ENCODE measurements around the gene ARID3A. TPM values are rescaled to one million over a fixed set of nuclear protein-coding genes. Genes with fewer than 3 reads are reported as not detected.

ARID3A gene
- total RNA-seq, 2 donors from 2014 or later: 121 to 124 TPM

DNA sequence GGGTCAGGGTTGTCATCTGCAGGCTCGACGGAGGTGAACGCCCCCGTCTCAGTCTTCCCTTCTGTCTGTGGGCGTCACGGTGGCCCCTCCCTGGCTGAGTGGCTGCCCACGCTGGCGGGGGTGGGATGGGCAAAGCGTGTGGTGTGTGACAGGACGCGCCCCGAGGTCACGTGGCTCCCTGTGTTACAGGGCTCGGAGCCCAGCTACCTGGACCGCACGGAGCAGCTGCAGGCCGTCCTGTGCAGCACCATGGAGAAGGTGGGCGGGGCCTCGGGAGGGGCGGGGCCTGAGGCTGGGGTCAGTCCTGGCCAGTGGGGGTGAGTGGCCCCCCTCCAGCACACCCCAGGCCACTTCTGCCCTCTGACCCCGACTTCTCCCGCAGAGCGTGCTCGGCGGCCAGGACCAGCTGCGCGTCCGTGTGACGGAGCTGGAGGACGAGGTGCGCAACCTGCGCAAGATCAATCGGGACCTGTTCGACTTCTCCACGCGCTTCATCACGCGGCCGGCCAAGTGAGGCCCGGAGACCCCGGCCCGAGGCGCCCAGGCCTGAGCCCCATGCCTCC, 68.1 kb downstream of the ARID3A start:
- whole genome bisulfite sequencing, 2 experiments (ENCODE audit: insufficient coverage in 1 of 2, insufficient read length in 1 of 2): 94 to 98% methylated on average over 29 to 43 of the region's 43 CpGs
- H3K36me3 Mint-ChIP-seq (ENCODE audit: low read depth): peaks cover 12% of the 10 kb centered on the region
- H3K9ac ChIP-seq (ENCODE audit: extremely low read depth, low read length, poor library complexity, severe bottlenecking): no peak overlapping the region
- no peaks in the 10 kb centered on the region for H3K9me3 Mint-ChIP-seq
- TF ChIP-seq, protein P1, sequence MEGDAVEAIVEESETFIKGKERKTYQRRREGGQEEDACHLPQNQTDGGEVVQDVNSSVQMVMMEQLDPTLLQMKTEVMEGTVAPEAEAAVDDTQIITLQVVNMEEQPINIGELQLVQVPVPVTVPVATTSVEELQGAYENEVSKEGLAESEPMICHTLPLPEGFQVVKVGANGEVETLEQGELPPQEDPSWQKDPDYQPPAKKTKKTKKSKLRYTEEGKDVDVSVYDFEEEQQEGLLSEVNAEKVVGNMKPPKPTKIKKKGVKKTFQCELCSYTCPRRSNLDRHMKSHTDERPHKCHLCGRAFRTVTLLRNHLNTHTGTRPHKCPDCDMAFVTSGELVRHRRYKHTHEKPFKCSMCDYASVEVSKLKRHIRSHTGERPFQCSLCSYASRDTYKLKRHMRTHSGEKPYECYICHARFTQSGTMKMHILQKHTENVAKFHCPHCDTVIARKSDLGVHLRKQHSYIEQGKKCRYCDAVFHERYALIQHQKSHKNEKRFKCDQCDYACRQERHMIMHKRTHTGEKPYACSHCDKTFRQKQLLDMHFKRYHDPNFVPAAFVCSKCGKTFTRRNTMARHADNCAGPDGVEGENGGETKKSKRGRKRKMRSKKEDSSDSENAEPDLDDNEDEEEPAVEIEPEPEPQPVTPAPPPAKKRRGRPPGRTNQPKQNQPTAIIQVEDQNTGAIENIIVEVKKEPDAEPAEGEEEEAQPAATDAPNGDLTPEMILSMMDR (conservative IDR thresholded peaks at IDR 0.05): no peak
- H3K4me1 Mint-ChIP-seq: peaks cover 4% of the 10 kb centered on the region
- no peak overlapping the region for H3K27ac ChIP-seq (ENCODE audit: low read depth, low read length)
- H3K9me3 ChIP-seq (ENCODE audit: control insufficient read depth, low read length): no peaks in the 10 kb centered on the region
- peaks cover 28% of the 10 kb centered on the region for H3K27me3 Mint-ChIP-seq (ENCODE audit: insufficient read depth)
- no peak overlapping the region for H3K4me3 ChIP-seq (ENCODE audit: low read length)
- H3K27me3 ChIP-seq (ENCODE audit: control insufficient read depth, insufficient read depth, low read length, poor library complexity, severe bottlenecking): peaks cover 27% of the 10 kb centered on the region
- H3K27ac Mint-ChIP-seq: no peak overlapping the region
- H3K36me3 ChIP-seq (ENCODE audit: control insufficient read depth, insufficient read depth, low read length): peaks cover 22% of the 10 kb centered on the region
- DNase-seq: peak; percentile 71
- no peaks in the 10 kb centered on the region for H3K4me1 ChIP-seq (ENCODE audit: control insufficient read depth, insufficient read depth, low read length)
- no peak overlapping the region for H3K4me3 Mint-ChIP-seq

DNA sequence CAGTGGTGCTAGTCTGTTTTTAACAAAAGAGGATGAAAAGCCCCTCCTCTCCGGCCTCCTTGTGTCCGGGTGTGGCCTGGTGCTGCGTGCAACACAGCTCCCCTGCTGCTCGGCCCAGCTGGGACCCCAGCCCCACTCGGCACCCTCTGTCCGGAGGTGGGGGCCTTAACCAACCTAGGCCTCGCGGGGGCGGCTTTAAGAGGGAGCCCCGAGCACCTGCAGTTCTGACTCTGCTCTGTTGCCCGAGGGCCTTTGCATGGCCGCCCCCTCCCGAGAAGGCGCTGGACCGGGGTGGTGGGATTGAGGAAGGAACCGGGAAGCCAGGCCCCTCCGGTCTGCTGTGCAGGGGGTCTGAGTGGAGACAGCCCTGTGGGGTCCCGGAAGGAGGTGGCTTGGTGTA, 68.7 kb downstream of the ARID3A start:
- H3K4me1 ChIP-seq (ENCODE audit: control insufficient read depth, insufficient read depth, low read length): no peaks in the 10 kb centered on the region
- H3K9me3 Mint-ChIP-seq: no peaks in the 10 kb centered on the region
- TF ChIP-seq, protein P1 (conservative IDR thresholded peaks at IDR 0.05): no peak
- peaks cover 34% of the 10 kb centered on the region for H3K27me3 Mint-ChIP-seq (ENCODE audit: insufficient read depth)
- H3K4me1 Mint-ChIP-seq: peaks cover 4% of the 10 kb centered on the region
- H3K36me3 ChIP-seq (ENCODE audit: control insufficient read depth, insufficient read depth, low read length): peaks cover 22% of the 10 kb centered on the region
- H3K36me3 Mint-ChIP-seq (ENCODE audit: low read depth): peaks cover 12% of the 10 kb centered on the region
- H3K9me3 ChIP-seq (ENCODE audit: control insufficient read depth, low read length): no peaks in the 10 kb centered on the region
- H3K4me3 ChIP-seq (ENCODE audit: low read length): no peak overlapping the region
- H3K27ac Mint-ChIP-seq: no peak overlapping the region
- H3K4me3 Mint-ChIP-seq: no peak overlapping the region
- DNase-seq: no peak
- H3K27ac ChIP-seq (ENCODE audit: low read depth, low read length): no peak overlapping the region
- H3K9ac ChIP-seq (ENCODE audit: extremely low read depth, low read length, poor library complexity, severe bottlenecking): no peak overlapping the region
- peaks cover 33% of the 10 kb centered on the region for H3K27me3 ChIP-seq (ENCODE audit: control insufficient read depth, insufficient read depth, low read length, poor library complexity, severe bottlenecking)
- WGBS, 2 experiments (ENCODE audit: insufficient coverage in 1 of 2, insufficient read length in 1 of 2): 96 to 97% methylated on average over 12 to 18 of the region's 18 CpGs

DNA sequence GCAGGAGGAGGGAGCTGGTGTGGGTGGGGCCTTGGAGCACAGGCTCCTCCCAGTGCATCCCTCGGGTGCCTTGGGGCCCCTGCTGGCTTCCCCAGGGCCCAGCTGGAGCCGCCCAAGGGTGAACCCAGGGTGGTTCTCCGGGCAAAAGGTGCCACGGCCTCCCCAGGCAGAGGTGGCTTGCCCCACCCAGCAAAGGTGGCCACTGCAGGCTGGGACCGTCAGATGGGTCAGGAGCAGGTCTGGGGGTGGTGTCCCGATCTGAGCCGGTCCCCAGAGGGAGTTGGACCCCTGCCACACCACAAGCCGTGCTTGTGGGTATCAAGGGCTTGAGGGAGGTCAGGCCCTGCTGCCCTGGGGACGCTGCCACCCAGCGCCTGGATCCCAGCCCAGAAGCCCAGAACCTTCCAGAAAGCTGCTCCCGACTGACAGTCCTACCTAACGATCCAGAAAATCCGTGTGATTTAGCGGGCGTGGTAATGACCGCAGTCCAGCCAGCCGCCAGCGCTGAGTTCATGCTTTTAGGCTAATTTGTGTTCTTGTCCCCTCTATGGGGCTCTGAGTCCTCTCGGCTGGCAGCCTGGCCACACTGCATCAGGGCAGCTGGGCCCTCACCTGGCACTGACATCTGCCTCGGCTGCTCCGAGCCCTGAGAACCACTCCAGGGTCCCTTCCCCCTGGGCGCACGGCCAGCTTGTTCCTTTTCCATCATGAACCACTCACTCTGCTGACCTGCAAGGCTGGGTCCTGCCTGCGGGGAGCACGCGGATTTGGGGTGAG, 69.4 kb downstream of the ARID3A start:
- H3K36me3 ChIP-seq (ENCODE audit: control insufficient read depth, insufficient read depth, low read length): peaks cover 20% of the 10 kb centered on the region
- H3K27me3 Mint-ChIP-seq (ENCODE audit: insufficient read depth): peaks cover 38% of the 10 kb centered on the region
- H3K9me3 ChIP-seq (ENCODE audit: control insufficient read depth, low read length): no peaks in the 10 kb centered on the region
- peaks cover 4% of the 10 kb centered on the region for H3K4me1 Mint-ChIP-seq
- H3K9me3 Mint-ChIP-seq: no peaks in the 10 kb centered on the region
- no peak for DNase-seq
- H3K27me3 ChIP-seq (ENCODE audit: control insufficient read depth, insufficient read depth, low read length, poor library complexity, severe bottlenecking): peaks cover 36% of the 10 kb centered on the region
- H3K4me1 ChIP-seq (ENCODE audit: control insufficient read depth, insufficient read depth, low read length): no peaks in the 10 kb centered on the region
- TF ChIP-seq, protein P1 (conservative IDR thresholded peaks at IDR 0.05): no peak
- no peak overlapping the region for H3K27ac Mint-ChIP-seq
- H3K4me3 ChIP-seq (ENCODE audit: low read length): no peak overlapping the region
- H3K36me3 Mint-ChIP-seq (ENCODE audit: low read depth): peaks cover 12% of the 10 kb centered on the region
- WGBS, 2 experiments (ENCODE audit: insufficient coverage in 1 of 2, insufficient read length in 1 of 2): 94 to 97% methylated on average over 15 to 26 of the region's 26 CpGs
- H3K27ac ChIP-seq (ENCODE audit: low read depth, low read length): no peak overlapping the region
- no peak overlapping the region for H3K4me3 Mint-ChIP-seq
- H3K9ac ChIP-seq (ENCODE audit: extremely low read depth, low read length, poor library complexity, severe bottlenecking): no peak overlapping the region

Measured in endodermal cell (in vitro differentiated cells).